ENCODE results near the gene AOC2. TPM values are rescaled to one million over a fixed set of nuclear protein-coding genes. Genes with fewer than 3 reads are reported as not detected.

Gene AOC2
- total RNA-seq, 1 experiment from 2014 or later = 7.1 TPM

DNA sequence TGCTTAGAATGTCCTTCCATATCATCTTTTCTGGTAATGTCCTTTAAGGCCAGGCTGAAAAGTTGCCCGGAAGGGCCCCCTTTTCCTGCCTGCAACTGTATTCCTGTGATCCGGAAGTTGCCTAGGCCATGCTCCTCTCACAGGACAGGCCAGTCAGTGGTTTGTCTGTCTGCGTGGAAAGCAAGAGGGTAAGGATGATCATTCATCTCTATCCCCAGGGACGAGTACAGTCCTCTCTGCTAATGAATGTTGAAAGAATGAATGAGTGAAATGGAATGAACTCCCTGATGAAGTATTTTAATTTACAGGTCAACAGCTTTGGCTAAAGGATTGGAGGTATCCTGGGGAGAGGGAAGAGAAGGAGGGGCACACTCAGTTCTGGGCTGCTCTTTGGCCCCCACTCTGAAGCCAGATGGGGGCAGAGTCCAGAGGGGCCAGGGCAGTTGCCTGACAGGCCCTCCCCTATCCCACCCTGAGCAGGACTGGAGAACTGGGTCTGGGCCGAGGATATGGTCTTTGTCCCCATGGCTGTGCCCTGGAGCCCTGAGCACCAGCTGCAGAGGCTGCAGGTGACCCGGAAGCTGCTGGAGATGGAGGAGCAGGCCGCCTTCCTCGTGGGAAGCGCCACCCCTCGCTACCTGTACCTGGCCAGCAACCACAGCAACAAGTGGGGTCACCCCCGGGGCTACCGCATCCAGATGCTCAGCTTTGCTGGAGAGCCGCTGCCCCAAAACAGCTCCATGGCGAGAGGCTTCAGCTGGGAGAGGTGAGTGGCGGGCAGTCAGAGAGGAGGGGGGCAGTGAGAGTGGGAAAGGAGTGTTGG is 9.8 kb downstream of the AOC2 start:
- H3K4me1 ChIP-seq (ENCODE audit: insufficient read depth, low read length) = no peaks in the 10 kb centered on the region
- H2BK12ac ChIP-seq (ENCODE audit: insufficient read length, low read depth, low read length) = no peak overlapping the region
- no peaks in the 10 kb centered on the region for H3K23me2 ChIP-seq (ENCODE audit: insufficient read length, low read depth, low read length, poor library complexity, severe bottlenecking)
- H3K9ac ChIP-seq (ENCODE audit: extremely low read depth, insufficient read length, low read length) = no peak overlapping the region
- no peak overlapping the region for H2AK5ac ChIP-seq (ENCODE audit: insufficient read length, low read length)
- H3K27ac ChIP-seq (ENCODE audit: insufficient read length, low read depth, low read length) = no peak overlapping the region
- H2AFZ ChIP-seq (ENCODE audit: low read length) = no peak overlapping the region
- no peak overlapping the region for H4K5ac ChIP-seq (ENCODE audit: insufficient read length, low read depth, low read length)
- no peak overlapping the region for H3K4me2 ChIP-seq (ENCODE audit: insufficient read depth, insufficient read length, low read length)
- H3K23ac ChIP-seq (ENCODE audit: insufficient read length, low read depth, low read length) = no peak overlapping the region
- no peak overlapping the region for H4K8ac ChIP-seq (replicated peaks; ENCODE audit: insufficient read length, low read depth, low read length)
- H3K79me1 ChIP-seq (ENCODE audit: insufficient read depth, low read depth, low read length, poor library complexity, severe bottlenecking) = no peaks in the 10 kb centered on the region
- no peak overlapping the region for H3K18ac ChIP-seq (ENCODE audit: insufficient read length, low read depth, low read length)
- no peak overlapping the region for H2BK20ac ChIP-seq (ENCODE audit: low read depth, low read length, poor library complexity, severe bottlenecking)
- H2BK15ac ChIP-seq (ENCODE audit: low read depth, low read length) = no peak overlapping the region
- no peaks in the 10 kb centered on the region for H3K27me3 ChIP-seq (ENCODE audit: insufficient read depth, low read length)
- no peak overlapping the region for H4K91ac ChIP-seq (ENCODE audit: insufficient read length, low read depth, low read length)
- Mint-ChIP-seq H3K4me1 (peaks cover 4 to 8% of the 10 kb centered on the region in 2 experiments; a peak in 2 of 4 replicates), H3K9me3 (no peaks in the 10 kb centered on the region; a peak in 1 of 5 replicates), H3K27ac (no peak overlapping the region), H3K4me3 (no peak overlapping the region), H3K36me3 (ENCODE audit: insufficient read depth in 1 of 3, low read depth in 3 of 3) (no peaks in the 10 kb centered on the region; a peak in 1 of 7 replicates), H3K27me3 (ENCODE audit: low read depth) (no peaks in the 10 kb centered on the region)
- no CpG with 5 or more reads among the region's 15 CpGs for WGBS (ENCODE audit: extremely low coverage, insufficient read length, low lambda C conversion rate)
- no peak overlapping the region for H3K14ac ChIP-seq (ENCODE audit: insufficient read depth, low read length)
- no peak overlapping the region for H3K4ac ChIP-seq (ENCODE audit: low read depth, low read length)
- H3K9me3 ChIP-seq (ENCODE audit: control insufficient read depth, low read depth, low read length) = no peaks in the 10 kb centered on the region
- DNase-seq = no peak
- no peaks in the 10 kb centered on the region for H3K79me2 ChIP-seq (ENCODE audit: insufficient read depth, low read length)
- TF ChIP-seq, protein P1, sequence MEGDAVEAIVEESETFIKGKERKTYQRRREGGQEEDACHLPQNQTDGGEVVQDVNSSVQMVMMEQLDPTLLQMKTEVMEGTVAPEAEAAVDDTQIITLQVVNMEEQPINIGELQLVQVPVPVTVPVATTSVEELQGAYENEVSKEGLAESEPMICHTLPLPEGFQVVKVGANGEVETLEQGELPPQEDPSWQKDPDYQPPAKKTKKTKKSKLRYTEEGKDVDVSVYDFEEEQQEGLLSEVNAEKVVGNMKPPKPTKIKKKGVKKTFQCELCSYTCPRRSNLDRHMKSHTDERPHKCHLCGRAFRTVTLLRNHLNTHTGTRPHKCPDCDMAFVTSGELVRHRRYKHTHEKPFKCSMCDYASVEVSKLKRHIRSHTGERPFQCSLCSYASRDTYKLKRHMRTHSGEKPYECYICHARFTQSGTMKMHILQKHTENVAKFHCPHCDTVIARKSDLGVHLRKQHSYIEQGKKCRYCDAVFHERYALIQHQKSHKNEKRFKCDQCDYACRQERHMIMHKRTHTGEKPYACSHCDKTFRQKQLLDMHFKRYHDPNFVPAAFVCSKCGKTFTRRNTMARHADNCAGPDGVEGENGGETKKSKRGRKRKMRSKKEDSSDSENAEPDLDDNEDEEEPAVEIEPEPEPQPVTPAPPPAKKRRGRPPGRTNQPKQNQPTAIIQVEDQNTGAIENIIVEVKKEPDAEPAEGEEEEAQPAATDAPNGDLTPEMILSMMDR (conservative IDR thresholded peaks at IDR 0.05) = no peak
- H4K20me1 ChIP-seq (ENCODE audit: control insufficient read depth, insufficient read depth, insufficient read length) = no peaks in the 10 kb centered on the region
- H3T11ph ChIP-seq (ENCODE audit: low read length) = no peak overlapping the region
- no peak overlapping the region for H2BK120ac ChIP-seq (ENCODE audit: low read depth, low read length, poor library complexity, severe bottlenecking)
- H3K56ac ChIP-seq (ENCODE audit: insufficient read length, low read depth, low read length) = no peak overlapping the region
- H2BK5ac ChIP-seq (ENCODE audit: insufficient read length, low read length) = no peak overlapping the region

Data from H9 (cell line).